ENCODE data around the gene NCLN. TPM values are rescaled to one million over a fixed set of nuclear protein-coding genes. Genes with fewer than 3 reads are reported as not detected.
"Not testable (repeated sequence)": the region's sequence is repeated elsewhere in the genome, so short reads cannot be mapped to it uniquely, and the experiment has no call there.

The NCLN gene
- total RNA-seq, 1 experiment from 2014 or later = 84.1 TPM

DNA sequence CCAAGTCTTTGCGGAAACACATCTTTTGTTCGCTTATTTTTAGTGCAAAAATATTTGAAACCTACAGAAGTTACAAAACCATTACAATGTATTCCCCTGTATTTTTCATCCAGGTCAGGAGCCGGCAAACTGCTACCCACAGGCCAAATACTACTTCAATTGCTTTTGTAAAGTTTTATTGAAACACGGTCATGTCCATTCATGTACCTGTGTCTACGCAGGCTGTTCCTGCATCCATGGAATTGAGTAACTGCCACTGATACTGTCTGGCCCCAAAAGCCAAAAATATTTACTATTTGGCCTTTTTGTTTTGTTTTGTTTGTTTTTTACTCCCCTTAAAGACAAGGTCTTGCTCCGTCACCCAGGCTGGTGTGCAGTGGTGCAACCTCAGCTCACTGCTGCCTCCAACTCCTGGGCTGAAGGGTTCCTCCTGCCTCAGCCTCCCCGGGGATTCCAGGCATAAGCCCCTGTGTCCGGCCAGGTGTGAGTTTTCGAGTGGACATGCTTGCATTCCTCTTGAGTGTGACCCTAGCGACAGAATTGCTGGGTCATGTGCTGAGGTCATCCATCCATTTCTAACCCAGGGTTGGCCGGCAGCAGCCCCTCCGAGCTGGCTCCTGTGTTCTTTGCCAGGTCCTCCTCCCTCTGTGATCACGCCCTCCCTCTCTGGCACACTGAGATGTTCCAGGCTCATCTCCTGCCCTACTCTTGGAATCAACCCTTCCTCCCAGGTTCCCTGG lies 18.0 kb upstream of the NCLN start:
- Mint-ChIP-seq H3K27ac (ENCODE audit: low read depth, unreplicated experiment) (peak overlapping the region; percentile 61), H3K9me3 (ENCODE audit: unreplicated experiment) (no peaks in the 10 kb centered on the region), H3K4me3 (ENCODE audit: unreplicated experiment) (no peak overlapping the region), H3K4me1 (ENCODE audit: insufficient read depth, unreplicated experiment) (peaks cover 6% of the 10 kb centered on the region), H3K27me3 (ENCODE audit: insufficient read depth, unreplicated experiment) (no peaks in the 10 kb centered on the region), H3K36me3 (ENCODE audit: insufficient read depth, unreplicated experiment) (peaks cover 32% of the 10 kb centered on the region)
- intact Hi-C loops (cut with micrococcal nuclease) = no loop called here
- no peak for DNase-seq (ENCODE audit: unreplicated experiment)
- CTCF ChIA-PET = interaction anchor here (5.0 kb wide), 1 partner anchor 37 kb away, joined by 59 read pairs; no protein-coding TSS in a partner anchor
- no peak for TF ChIP-seq CTCF (IDR thresholded peaks at IDR 0.05; ENCODE audit: unreplicated experiment)
- no TSS peak for BruUV-seq (replicated peaks)
- POLR2A ChIA-PET = no interaction called here

DNA sequence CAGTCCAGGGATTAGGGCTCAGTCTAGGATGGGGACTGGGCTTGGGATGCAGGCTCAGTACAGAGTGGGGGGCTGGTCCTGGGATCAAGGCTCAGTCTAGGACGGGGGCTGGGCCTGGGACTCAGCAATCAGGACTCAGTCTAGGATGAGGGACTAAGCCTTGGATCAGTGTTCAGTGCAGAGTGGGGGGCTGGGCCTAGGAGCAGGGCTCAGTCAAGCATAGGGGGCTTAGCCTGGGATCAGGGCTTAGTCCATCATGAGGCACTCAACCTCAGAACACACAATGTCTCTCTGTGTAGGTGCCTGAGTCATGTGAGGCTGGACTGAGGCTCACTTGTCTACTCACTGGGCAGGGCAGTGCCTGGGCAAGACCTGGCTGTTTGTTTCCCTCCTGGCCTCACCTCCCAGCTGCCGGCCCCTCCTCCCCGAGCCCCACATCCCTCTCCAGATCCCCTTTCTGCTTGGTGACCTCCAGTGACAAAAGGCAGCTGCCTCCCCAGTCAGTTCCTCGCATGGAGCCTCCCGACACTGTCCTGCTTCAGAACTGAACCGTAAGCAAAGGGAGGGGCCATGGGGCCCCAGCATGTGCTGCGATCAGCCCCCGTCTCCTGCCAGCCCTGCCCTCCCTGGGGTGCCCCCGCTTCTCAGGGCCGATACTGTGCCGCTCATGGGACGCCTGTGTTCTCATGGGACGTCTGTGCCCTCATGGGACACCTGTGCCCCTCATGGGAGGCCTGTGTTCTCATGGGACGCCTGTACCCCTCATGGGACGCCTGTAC lies 13.6 kb upstream of the NCLN start:
- DNase-seq (ENCODE audit: unreplicated experiment) = peak; percentile 33
- CTCF ChIA-PET = interaction anchor here (0.5 to 1.7 kb wide), 5 partner anchors 9 to 44 kb away, joined by 3 to 6 read pairs (median 5); no protein-coding TSS in a partner anchor
- POLR2A ChIA-PET = interaction anchor here (0.9 to 1.2 kb wide), 3 partner anchors 30 to 221 kb away, joined by 3 to 4 read pairs (median 3); no protein-coding TSS in a partner anchor

DNA sequence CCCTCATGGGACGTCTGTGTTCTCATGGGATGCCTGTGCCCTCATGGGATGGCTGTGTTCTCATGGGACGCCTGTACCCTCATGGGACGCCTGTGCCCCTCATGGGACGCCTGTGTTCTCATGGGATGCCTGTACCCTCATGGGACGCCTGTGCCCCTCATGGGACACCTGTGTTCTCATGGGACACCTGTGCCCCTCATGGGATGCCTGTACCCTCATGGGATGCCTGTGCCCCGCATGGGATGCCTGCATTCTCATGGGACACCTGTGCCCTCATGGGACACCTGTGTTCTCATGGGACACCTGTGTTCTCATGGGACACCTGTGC lies 13.1 kb upstream of the NCLN start:
- DNase-seq (ENCODE audit: unreplicated experiment); H3K27me3 Mint-ChIP-seq (ENCODE audit: insufficient read depth, unreplicated experiment); H3K36me3 Mint-ChIP-seq (ENCODE audit: insufficient read depth, unreplicated experiment); H3K9me3 Mint-ChIP-seq (ENCODE audit: unreplicated experiment); BruUV-seq (replicated peaks); intact Hi-C loops (cut with micrococcal nuclease); H3K4me3 Mint-ChIP-seq (ENCODE audit: unreplicated experiment): not testable (repeated sequence)
- H3K4me1 Mint-ChIP-seq (ENCODE audit: insufficient read depth, unreplicated experiment) = peaks cover 21% of the 10 kb centered on the region
- ChIA-PET CTCF (interaction anchor here (1.4 to 1.7 kb wide), 2 partner anchors 9 to 21 kb away, joined by 5 to 6 read pairs; no protein-coding TSS in a partner anchor), POLR2A (interaction anchor here (0.9 kb wide), 1 partner anchor 31 kb away, joined by 3 read pairs; no protein-coding TSS in a partner anchor)
- H3K27ac Mint-ChIP-seq (ENCODE audit: low read depth, unreplicated experiment) = peak overlapping the region; percentile 92

More for the DNA sequence above, 13.6 kb upstream of the NCLN start:
- peaks cover 18% of the 10 kb centered on the region for H3K4me1 Mint-ChIP-seq (ENCODE audit: insufficient read depth, unreplicated experiment)
- H3K27ac Mint-ChIP-seq (ENCODE audit: low read depth, unreplicated experiment) = peak overlapping the region; percentile 92
- H3K36me3 Mint-ChIP-seq (ENCODE audit: insufficient read depth, unreplicated experiment) = no peaks in the 10 kb centered on the region
- TF ChIP-seq CTCF (IDR thresholded peaks at IDR 0.05; ENCODE audit: unreplicated experiment) = no peak
- BruUV-seq (replicated peaks) = no TSS peak
- intact Hi-C loops (cut with micrococcal nuclease) = no loop called here
- no peaks in the 10 kb centered on the region for H3K27me3 Mint-ChIP-seq (ENCODE audit: insufficient read depth, unreplicated experiment)
- no peaks in the 10 kb centered on the region for H3K9me3 Mint-ChIP-seq (ENCODE audit: unreplicated experiment)
- no peak overlapping the region for H3K4me3 Mint-ChIP-seq (ENCODE audit: unreplicated experiment)

- no peaks in the 10 kb centered on the region for H3K9me3 Mint-ChIP-seq (ENCODE audit: unreplicated experiment)
- BruUV-seq (replicated peaks) = TSS peak; percentile 95
- intact Hi-C loops (cut with micrococcal nuclease) = no loop called here
- peaks cover 21% of the 10 kb centered on the region for H3K4me1 Mint-ChIP-seq (ENCODE audit: insufficient read depth, unreplicated experiment)
- POLR2A ChIA-PET = interaction anchor here (0.7 to 2.4 kb wide), 8 partner anchors 9 to 289 kb away, joined by 3 to 9 read pairs (median 4); partner anchors contain the start of gene NCLN
- H3K4me3 Mint-ChIP-seq (ENCODE audit: unreplicated experiment) = peak overlapping the region; percentile 41
- H3K27me3 Mint-ChIP-seq (ENCODE audit: insufficient read depth, unreplicated experiment) = no peaks in the 10 kb centered on the region
- CTCF ChIA-PET = interaction anchor here (0.9 to 1.3 kb wide), 3 partner anchors 140 to 332 kb away, joined by 3 read pairs; no protein-coding TSS in a partner anchor
- H3K27ac Mint-ChIP-seq (ENCODE audit: low read depth, unreplicated experiment) = peak overlapping the region; percentile 100
- no peaks in the 10 kb centered on the region for H3K36me3 Mint-ChIP-seq (ENCODE audit: insufficient read depth, unreplicated experiment)
- no peak for TF ChIP-seq CTCF (IDR thresholded peaks at IDR 0.05; ENCODE audit: unreplicated experiment)
- DNase-seq (ENCODE audit: unreplicated experiment) = peak; percentile 90
These were observed 9.7 kb upstream of the NCLN start for GRCh38 chr19:3175781-3176714.
